ENCODE measurements around the gene HAO2.
"Not testable (repeated sequence)": the region's sequence is repeated elsewhere in the genome, so short reads cannot be mapped to it uniquely, and the experiment has no call there.

HAO2 gene

GRCh38 chr1:119368554-119368953 is at the start of gene HAO2:
Gene HAO2, plus strand, starts transcription at chr1:119368785. Its CDS starts 12,301 bp downstream, at chr1:119381086.
- no peak for DNase-seq (ENCODE audit: low read depth)

GRCh38 chr1:119320100-119320499 is 48.5 kb upstream of the HAO2 start:
- no peak for DNase-seq (ENCODE audit: low read depth)

DNA sequence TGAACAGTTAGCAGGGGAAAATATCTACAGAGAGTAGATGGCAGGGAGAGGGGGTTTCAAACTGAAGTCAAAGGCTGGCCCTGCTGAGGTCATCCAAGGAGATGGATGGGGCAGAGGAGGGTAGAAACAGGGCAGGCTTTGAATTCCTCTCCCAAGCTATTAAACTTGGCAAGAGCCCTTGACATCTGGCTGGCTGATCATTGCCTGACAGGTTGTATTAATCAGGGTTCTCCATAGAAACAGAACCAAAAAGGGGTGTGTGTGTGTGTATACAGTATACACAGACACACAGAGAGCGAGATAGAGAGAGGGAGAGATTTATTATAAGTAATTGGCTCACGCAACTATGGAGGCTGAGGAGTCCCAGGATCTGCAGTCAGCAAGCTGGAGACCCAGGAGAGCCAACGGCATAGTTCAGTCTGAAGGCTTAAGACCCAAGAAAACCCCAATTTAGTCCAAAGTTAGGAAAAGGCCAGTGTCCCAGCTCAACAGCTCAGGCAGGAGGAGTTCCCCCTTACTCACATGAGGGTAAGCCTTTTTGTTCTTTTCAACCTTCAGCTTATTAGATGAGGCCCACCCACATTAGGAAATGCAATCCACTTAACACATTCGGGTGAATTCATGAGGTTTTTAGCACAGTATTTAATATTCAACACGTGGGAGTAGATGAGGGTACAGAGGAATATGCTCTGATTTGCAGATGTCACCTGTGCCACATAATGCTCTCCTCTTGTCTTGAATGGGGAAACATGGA is 46.7 kb upstream of the HAO2 start:
- DNase-seq (ENCODE audit: low read depth) = no peak

GRCh38 chr1:119323216-119323982 is 45.2 kb upstream of the HAO2 start:
- no peak for DNase-seq (ENCODE audit: low read depth)

DNA sequence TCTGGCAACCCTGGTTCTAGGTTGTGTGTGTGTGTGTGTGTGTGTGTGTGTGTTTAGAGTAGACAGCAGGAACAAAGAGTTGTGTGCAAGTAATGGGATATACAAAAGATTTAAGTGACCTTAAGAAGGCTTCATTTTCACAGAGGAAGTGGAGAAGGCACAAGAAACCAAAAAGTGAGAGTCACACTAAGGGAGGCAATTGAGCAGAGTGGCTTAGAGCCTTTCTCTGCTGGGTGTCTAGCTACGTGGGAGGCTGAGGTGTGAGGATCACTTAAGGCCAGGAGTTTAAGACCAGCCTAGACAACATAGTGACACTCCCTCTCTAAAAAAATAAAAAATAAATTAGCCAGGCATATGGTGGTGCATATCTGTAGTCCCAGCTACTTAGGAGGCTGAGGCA is 44.4 kb upstream of the HAO2 start:
- no peak for DNase-seq (ENCODE audit: low read depth)

- DNase-seq (ENCODE audit: low read depth) = no peak
Measured at GRCh38 chr1:119326251-119326650, 42.3 kb upstream of the HAO2 start.

GRCh38 chr1:119327094-119327449 is 41.5 kb upstream of the HAO2 start:
- DNase-seq (ENCODE audit: low read depth) = no peak

GRCh38 chr1:119327450-119328155 is 41.0 kb upstream of the HAO2 start:
- DNase-seq (ENCODE audit: low read depth) = peak; percentile 51

DNA sequence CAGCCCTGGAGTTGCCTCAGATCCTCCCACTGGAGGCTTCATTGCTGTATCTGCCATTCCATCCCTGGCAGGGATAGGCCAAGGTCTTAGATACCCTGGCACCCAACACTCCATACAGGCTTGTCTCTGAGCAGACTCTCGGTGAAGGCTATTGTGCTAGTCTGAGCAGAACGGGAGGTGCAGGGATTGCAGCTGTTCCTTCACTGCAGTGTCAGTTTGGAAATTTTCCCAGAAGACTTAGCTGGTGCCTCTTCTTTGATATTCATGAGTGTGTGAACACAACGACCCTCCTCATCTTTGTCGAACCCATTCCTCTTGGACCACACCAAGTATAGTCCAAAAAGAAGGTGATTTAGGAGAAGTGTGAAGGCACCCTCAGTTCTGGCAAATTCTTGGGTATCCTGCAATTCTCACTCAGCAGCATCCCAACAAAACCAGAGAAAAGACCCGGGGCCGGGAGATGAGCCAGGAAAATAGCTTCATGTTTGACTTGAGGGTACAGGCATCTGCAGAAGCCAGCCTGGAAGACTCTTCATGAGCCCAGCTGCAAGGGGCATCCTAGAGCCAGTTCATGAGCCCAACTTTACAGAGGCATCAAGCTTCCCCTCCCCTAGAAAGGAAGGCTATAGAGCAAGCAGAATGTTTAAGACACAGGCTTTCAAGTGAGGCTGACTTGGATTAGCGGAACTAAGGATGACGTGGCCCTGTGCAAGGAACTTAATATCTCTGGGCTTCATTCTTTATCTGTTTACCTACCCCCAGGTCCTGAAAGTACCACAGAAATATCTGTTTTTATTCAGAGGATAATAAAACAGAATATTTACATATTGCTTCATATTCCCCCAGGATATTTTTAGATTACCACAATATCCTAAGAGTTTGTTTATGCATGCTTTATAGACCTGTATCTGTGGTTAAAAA is 38.8 kb upstream of the HAO2 start:
- no peak for DNase-seq (ENCODE audit: low read depth)

DNA sequence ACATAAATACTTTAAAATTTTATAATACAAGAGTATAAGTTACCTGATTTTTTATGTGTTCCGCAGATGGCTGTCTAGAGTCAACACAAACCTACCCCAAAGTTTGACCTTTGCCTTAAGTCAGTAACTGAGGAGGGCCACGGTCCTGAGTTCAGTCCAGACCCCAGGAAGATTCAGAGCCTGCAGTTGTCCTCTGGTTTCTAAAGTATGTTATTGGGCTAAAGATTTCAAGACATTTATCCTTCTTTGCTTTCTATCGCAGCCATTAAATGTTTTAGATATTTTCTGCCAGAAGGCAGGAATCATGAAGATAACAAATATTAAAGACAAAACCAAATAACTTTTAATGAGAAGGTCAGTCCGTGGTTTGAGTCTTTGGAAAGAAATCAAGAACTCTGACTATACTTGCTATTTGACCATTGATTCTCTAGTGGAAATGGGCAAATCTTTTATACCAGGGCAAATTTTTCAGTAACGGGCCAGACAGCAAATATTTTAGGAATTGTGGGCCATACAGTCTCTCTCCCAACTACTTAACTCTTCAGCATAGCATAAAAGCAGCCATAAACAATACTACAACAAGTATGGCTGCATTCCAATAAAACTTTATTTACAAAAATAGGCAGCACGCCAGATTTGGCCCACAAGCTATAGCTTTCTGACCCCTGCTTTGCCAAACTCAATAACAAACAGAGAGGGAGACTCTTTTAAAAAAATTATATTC is 38.0 kb upstream of the HAO2 start:
- DNase-seq (ENCODE audit: low read depth) = no peak

DNA sequence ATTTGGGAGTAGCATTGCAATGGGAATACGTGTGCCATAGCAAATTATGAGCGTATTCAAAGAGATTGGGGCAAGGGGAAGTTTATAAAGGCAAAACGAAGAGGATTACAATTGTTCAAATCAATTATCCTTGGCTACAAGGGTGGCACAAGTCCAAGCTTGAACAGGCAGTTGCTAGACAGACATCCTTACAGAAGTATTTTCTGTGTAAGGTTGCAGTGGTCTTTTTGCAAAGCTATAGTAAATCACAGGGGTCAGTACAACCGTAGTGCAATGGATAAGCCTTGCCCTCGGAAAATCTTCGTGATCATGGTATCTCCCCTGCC is 37.4 kb upstream of the HAO2 start:
- DNase-seq (ENCODE audit: low read depth) = no peak

DNA sequence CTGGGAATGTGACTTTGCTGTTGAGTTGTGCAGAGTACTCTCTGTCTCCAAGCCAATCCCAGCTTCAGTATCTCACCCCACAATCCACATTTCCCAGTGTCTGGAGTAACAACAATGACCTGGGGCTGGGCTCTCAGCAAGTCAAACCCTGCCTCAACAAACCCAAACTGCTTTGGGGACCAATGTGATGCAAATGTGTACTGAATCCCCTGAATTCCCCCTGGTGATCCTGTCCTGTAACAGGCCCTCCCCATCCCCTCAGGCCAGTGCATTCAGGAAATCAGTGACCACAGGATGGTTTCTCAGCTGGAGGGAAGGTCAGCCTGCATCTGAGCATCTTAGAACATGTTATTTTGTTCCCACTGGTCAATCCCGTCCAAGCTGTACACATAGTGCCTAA is 36.7 kb upstream of the HAO2 start:
- DNase-seq (ENCODE audit: low read depth) = no peak

DNA sequence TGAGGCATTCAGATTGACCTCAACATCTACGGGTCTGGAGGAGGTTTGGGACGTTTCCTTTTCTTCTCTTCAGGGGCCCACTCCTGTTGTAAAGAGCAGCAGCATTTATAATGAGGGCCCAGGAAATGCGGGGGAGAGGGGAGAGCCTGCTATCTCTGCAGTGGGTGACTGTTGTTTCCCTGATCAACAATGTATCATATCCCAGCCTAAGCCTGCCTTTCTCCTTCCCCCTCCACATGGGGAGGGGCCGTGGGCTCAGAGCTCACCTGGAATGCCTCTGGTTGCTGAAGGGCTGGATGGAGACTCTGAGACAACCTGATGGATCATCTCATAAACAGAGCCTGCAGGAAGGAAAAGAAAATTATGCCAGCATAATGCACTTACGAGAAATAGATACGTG is 36.0 kb upstream of the HAO2 start:
- DNase-seq (ENCODE audit: low read depth) = no peak

GRCh38 chr1:119333163-119333896 is 35.3 kb upstream of the HAO2 start:
- no peak for DNase-seq (ENCODE audit: low read depth)

DNA sequence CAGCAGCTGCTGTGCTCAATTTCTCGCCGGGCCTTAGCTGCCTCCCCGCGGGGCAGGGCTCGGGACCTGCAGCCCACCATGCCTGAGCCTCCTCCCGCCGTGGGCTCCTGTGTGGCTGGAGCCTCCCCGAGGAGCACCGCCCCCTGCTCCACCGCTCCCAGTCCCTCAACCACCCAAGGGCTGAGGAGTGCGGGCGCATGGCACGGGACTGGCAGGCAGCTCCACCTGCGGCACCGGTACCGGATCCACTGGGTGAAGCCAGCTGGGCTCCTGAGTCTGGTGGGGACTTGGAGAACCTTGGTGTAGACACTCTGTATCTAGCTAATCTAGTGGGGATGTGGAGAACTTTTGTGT is 34.7 kb upstream of the HAO2 start:
- DNase-seq (ENCODE audit: low read depth) = not testable (repeated sequence)

DNA sequence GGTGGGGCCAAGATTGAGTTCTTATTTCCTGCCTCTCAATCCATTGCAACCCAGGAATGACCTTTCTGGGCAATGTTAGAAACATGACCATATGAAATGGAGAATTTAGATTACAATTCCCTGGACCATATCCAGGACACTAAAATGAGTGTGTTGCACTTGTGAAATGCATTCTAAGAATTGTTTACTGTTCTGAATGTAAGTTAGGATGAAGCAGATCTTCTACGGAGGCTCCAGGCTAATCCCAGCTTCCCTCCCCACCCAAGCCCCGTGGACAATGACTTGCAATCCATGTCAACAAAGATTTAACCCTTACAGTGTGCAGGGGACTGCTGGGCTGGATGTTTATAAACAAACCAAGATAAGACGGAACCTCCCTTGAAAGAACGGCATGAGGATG is 31.7 kb upstream of the HAO2 start:
- DNase-seq (ENCODE audit: low read depth) = no peak

DNA sequence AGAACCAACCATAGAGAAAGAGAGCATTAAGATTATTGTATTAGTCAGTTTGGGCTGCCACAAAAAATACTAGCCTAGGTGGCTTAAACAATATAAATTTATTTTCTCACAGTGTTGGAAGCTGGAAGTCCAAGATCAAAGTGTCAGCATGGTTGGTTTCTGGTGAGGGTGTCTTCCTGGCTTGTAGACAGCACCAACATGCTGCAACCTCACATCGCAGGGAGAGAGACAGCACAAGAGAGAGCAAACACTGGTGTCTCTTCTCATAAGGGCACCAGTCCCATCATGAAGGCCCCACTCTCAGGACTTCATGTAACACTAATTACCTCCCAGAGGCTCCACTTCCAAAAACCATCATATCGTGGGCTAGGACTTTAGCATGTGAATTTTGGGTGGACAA is 30.6 kb upstream of the HAO2 start:
- DNase-seq (ENCODE audit: low read depth) = no peak

GRCh38 chr1:119338757-119339156 is 29.8 kb upstream of the HAO2 start:
- no peak for DNase-seq (ENCODE audit: low read depth)

GRCh38 chr1:119340861-119341261 is 27.7 kb upstream of the HAO2 start:
- DNase-seq (ENCODE audit: low read depth) = no peak

GRCh38 chr1:119341372-119341947 is 27.1 kb upstream of the HAO2 start:
- DNase-seq (ENCODE audit: low read depth) = no peak

Data from GM04504 (cell line).